NK-92 (cell line): ENCODE measurements around the gene ATG5.

ENCODE experiments used
- DNase-seq: peaks from one replicate; lab custom pipeline; 2025; ENCODE audit not compliant: unreplicated experiment; lab: John Stamatoyannopoulos, UW

ATG5 gene

GRCh38 chr6:106184629-106185028 lies 140.9 kb downstream of the ATG5 start:
- no peak for DNase-seq

GRCh38 chr6:106183430-106183829 lies 142.1 kb downstream of the ATG5 start:
- DNase-seq: no peak

GRCh38 chr6:106182455-106182854 lies 143.1 kb downstream of the ATG5 start:
- DNase-seq: no peak

- no peak for DNase-seq
Observed at GRCh38 chr6:106181664-106182418, 143.7 kb downstream of the ATG5 start.

- DNase-seq: no peak
Observed at GRCh38 chr6:106180208-106180607, 145.4 kb downstream of the ATG5 start.

- DNase-seq: no peak
Observed at GRCh38 chr6:106178900-106179299, 146.7 kb downstream of the ATG5 start.

GRCh38 chr6:106177786-106178185 lies 147.8 kb downstream of the ATG5 start:
- DNase-seq: no peak

GRCh38 chr6:106173124-106173879 lies 152.3 kb downstream of the ATG5 start:
- no peak for DNase-seq

GRCh38 chr6:106170030-106170791 lies 155.3 kb downstream of the ATG5 start:
- DNase-seq: no peak

GRCh38 chr6:106169517-106169916 lies 156.0 kb downstream of the ATG5 start:
- no peak for DNase-seq

- no peak for DNase-seq
Observed at GRCh38 chr6:106168097-106168888, 157.3 kb downstream of the ATG5 start.

GRCh38 chr6:106167096-106167814 lies 158.3 kb downstream of the ATG5 start:
- DNase-seq: no peak

- no peak for DNase-seq
Observed at GRCh38 chr6:106165885-106166485, 159.6 kb downstream of the ATG5 start.

- DNase-seq: no peak
Observed at GRCh38 chr6:106163966-106164877, 161.3 kb downstream of the ATG5 start.

- no peak for DNase-seq
Observed at GRCh38 chr6:106163446-106163965, 162.1 kb downstream of the ATG5 start.

- no peak for DNase-seq
Observed at GRCh38 chr6:106162921-106163320, 162.6 kb downstream of the ATG5 start.

- DNase-seq: no peak
Observed at GRCh38 chr6:106161893-106162292, 163.7 kb downstream of the ATG5 start.

- DNase-seq: no peak
Observed at GRCh38 chr6:106161311-106161874, 164.2 kb downstream of the ATG5 start.
